Breast epithelium (tissue), 4 donors: ENCODE results near the gene WFDC9. TPM values are rescaled to one million over a fixed set of nuclear protein-coding genes. Genes with fewer than 3 reads are reported as not detected.
"Not testable (repeated sequence)": the region's sequence is repeated elsewhere in the genome, so short reads cannot be mapped to it uniquely, and the experiment has no call there.

Source experiments
- DNase-seq, 2 donors: peaks; one replicate each; pipeline ENCODE4 v3.0.0-alpha.2; 2019; ENCODE audit warnings: low spot score in 2 of 2
- H3K27ac ChIP-seq, 2 donors: fragments of 200-600 bp; sonication (generic) in 1 of 2; one replicate each; pipeline ENCODE4 v1.5.1; 2016 to 2019; ENCODE audit warnings: mild to moderate bottlenecking in 1 of 2
- H3K27me3 ChIP-seq, 2 donors: fragments of 200-600 bp; sonication (generic) in 1 of 2; one replicate each; pipeline versions ENCODE4 v1.5.1 to v1.6.0; 2017 to 2019; ENCODE audit warnings: control low read depth in 1 of 2, mild to moderate bottlenecking in 1 of 2
- H3K36me3 ChIP-seq: fragments of 200-600 bp; one replicate; pipeline ENCODE4 v1.5.1; 2019
- H3K4me1 ChIP-seq, 2 donors: fragments of 200-600 bp; sonication (generic); one replicate each; pipeline ENCODE4 v1.5.1; 2016 to 2019; ENCODE audit warnings: control low read depth in 1 of 2
- H3K4me3 ChIP-seq, 3 donors: fragments of 200-600 bp; sonication (generic); 1 replicate in 2 of 3; 2 replicates in 1 of 3; pipeline ENCODE4 v1.5.1; 2016 to 2019; ENCODE audit warnings: mild to moderate bottlenecking in 3 of 3, moderate library complexity in 2 of 3
- H3K9me3 ChIP-seq, 2 donors: fragments of 200-600 bp; sonication (generic) in 1 of 2; one replicate each; pipeline ENCODE4 v1.5.1; 2016 to 2019; ENCODE audit warnings: control low read depth in 1 of 2
- POLR2A ChIP-seq: fragments of 450-650 bp; IDR thresholded peaks from one replicate; pipeline ENCODE4 v1.6.1; 2016; ENCODE audit warnings: antibody characterized with exemption, mild to moderate bottlenecking, moderate library complexity
- POLR2AphosphoS5 ChIP-seq, 3 donors: sonication (generic); formaldehyde crosslinking; IDR thresholded peaks; one replicate each; pipeline ENCODE4 v1.6.1; 2017; ENCODE audit warnings: antibody characterized with exemption in 3 of 3
- intact Hi-C: fragments of 100-400 bp; cut with DNase I; formaldehyde crosslinking; loops from one replicate; pipeline ENCODE4 v1.15.1; 2023; ENCODE audit warnings: low total_unique reads
- total RNA-seq, 3 donors: library from RNA; depleted of rRNA; stranded (reverse); fragments of >200 nt; gene quantifications; one replicate each; pipeline ENCODE4 v1.1.0, GENCODE V29; 2016
- TF ChIP-seq, protein P1 (sequence below), 3 donors: fragments of 450-650 bp; IDR thresholded peaks; one replicate each; pipeline ENCODE4 v1.5.1; 2016 to 2017; ENCODE audit warnings: antibody characterized with exemption in 3 of 3, mild to moderate bottlenecking in 3 of 3, moderate library complexity in 3 of 3

The WFDC9 gene
- total RNA-seq, 3 donors from 2014 or later = not detected

GRCh38 chr20:45575931-45576330, 55.2 kb downstream of the WFDC9 start:
- Histone ChIP-seq H3K9me3 (no peaks in the 10 kb centered on the region), H3K4me1 (no peaks in the 10 kb centered on the region), H3K27ac (no peak overlapping the region), H3K4me3 (no peak overlapping the region), H3K36me3 (no peaks in the 10 kb centered on the region), H3K27me3 (no peaks in the 10 kb centered on the region)
- intact Hi-C loops = no loop called here
- no peak for DNase-seq
- TF ChIP-seq POLR2AphosphoS5 (IDR thresholded peaks at IDR 0.05) (no peak), POLR2A (no peak)
- TF ChIP-seq, protein P1, sequence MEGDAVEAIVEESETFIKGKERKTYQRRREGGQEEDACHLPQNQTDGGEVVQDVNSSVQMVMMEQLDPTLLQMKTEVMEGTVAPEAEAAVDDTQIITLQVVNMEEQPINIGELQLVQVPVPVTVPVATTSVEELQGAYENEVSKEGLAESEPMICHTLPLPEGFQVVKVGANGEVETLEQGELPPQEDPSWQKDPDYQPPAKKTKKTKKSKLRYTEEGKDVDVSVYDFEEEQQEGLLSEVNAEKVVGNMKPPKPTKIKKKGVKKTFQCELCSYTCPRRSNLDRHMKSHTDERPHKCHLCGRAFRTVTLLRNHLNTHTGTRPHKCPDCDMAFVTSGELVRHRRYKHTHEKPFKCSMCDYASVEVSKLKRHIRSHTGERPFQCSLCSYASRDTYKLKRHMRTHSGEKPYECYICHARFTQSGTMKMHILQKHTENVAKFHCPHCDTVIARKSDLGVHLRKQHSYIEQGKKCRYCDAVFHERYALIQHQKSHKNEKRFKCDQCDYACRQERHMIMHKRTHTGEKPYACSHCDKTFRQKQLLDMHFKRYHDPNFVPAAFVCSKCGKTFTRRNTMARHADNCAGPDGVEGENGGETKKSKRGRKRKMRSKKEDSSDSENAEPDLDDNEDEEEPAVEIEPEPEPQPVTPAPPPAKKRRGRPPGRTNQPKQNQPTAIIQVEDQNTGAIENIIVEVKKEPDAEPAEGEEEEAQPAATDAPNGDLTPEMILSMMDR (IDR thresholded peaks at IDR 0.05) = no peak

DNA sequence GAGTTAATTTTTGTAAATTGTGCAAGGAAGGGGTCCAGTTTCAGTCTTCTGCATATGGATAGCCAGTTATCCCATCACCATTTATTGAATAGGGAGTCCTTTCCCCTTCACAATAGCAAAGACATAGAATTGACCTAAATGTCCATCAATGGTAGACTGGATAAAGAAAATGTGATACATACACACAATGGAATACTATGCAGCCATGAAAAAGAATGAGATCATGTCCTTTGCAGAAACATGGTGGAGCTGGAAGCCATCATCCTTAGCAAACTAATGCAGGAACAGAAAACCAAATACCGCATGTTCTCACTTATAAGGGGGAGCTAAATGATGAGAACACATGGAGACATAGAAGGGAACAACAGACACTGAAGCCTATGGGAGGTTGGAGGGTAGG, 61.4 kb downstream of the WFDC9 start:
- DNase-seq, H3K9me3 ChIP-seq, H3K27ac ChIP-seq, H3K27me3 ChIP-seq, H3K4me3 ChIP-seq, H3K36me3 ChIP-seq, H3K4me1 ChIP-seq, intact Hi-C loops: not testable (repeated sequence)

DNA sequence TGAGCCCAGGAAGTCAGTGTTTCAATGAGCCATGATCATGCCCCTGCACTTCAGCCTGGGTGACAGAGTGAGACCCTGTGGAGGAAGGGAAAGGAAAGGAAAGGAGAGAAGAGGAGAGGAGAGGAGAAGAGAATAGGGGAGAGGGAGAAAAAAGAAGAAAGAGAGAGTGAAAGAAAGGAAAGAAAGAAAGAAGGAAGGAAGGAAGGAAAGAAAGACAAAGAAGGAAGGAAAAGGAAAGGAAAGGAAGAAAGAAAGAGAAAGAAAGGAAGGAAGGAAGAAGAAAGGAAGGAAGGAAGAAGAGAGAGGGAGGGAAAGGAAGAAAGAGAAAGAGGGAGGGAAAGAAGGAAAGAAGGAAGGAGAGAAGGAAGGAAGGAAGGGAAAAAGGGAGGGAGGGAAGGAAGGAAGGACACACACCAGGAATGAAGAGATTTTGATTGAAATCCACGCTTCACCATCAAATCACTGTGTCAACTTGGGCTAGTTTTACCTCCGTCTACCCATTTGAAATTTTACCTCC, 66.3 kb downstream of the WFDC9 start:
- intact Hi-C loops = no loop called here
- no peak overlapping the region for H3K27ac ChIP-seq
- H3K4me3 ChIP-seq = no peak overlapping the region
- no peak for DNase-seq
- H3K9me3 ChIP-seq = no peaks in the 10 kb centered on the region
- no peaks in the 10 kb centered on the region for H3K36me3 ChIP-seq
- H3K27me3 ChIP-seq = peaks cover 0 to 4% of the 10 kb centered on the region in 2 donors
- TF ChIP-seq POLR2AphosphoS5 (IDR thresholded peaks at IDR 0.05) = no peak
- TF ChIP-seq, protein P1 (IDR thresholded peaks at IDR 0.05) = no peak
- no peak for TF ChIP-seq POLR2A
- H3K4me1 ChIP-seq = no peaks in the 10 kb centered on the region

Other genes starting within 250 kb of the WFDC9 start
- gene DBNDD2, start 223.0 kb downstream of the WFDC9 start, total RNA-seq = 10 to 100 TPM; 32.2 to 49.2 (median 44.5) TPM
- gene PIGT, start 215.1 kb downstream of the WFDC9 start, total RNA-seq = 100 to 1,000 TPM in 1 of 3 donors, 10 to 100 TPM in 2; 74.1 to 103 (median 76.7) TPM
- 100 to 1,000 TPM in 1 of 3 donors, 10 to 100 TPM in 1, not detected in 1; 43.9 to 106 TPM for gene WFDC2, start 161.5 kb downstream of the WFDC9 start, total RNA-seq
- not detected for gene SPINT3, start 115.7 kb downstream of the WFDC9 start, total RNA-seq
- not detected for gene WFDC6, start 91.8 kb downstream of the WFDC9 start, total RNA-seq
- gene EPPIN, start 83.9 kb downstream of the WFDC9 start, total RNA-seq = not detected
- not detected for gene WFDC8, start 52.0 kb downstream of the WFDC9 start, total RNA-seq
- gene WFDC10A, start 1.5 kb downstream of the WFDC9 start, total RNA-seq = not detected
- gene WFDC11, start 39.0 kb upstream of the WFDC9 start, total RNA-seq = not detected
- not detected for gene WFDC13, start 70.8 kb upstream of the WFDC9 start, total RNA-seq
- not detected for gene WFDC10B, start 73.7 kb upstream of the WFDC9 start, total RNA-seq
- gene SPINT4, start 91.1 kb upstream of the WFDC9 start, total RNA-seq = not detected
- gene WFDC3, start 160.6 kb upstream of the WFDC9 start, total RNA-seq = under 1 TPM in 1 of 3 donors, not detected in 2; 0.73 TPM
- gene DNTTIP1, start 160.7 kb upstream of the WFDC9 start, total RNA-seq = 10 to 100 TPM; 20.8 to 33.8 (median 26.2) TPM
- gene UBE2C, start 181.4 kb upstream of the WFDC9 start, total RNA-seq = 1 to 10 TPM in 2 of 3 donors, under 1 TPM in 1; 0.98 to 5.9 (median 1.2) TPM
- gene TNNC2, start 196.0 kb upstream of the WFDC9 start, total RNA-seq = 1 to 10 TPM; 2.0 to 4.8 (median 2.6) TPM
- 100 to 1,000 TPM in 1 of 3 donors, 10 to 100 TPM in 2; 55.0 to 138 (median 66.9) TPM for gene SNX21, start 202.5 kb upstream of the WFDC9 start, total RNA-seq
- 10 to 100 TPM; 33.4 to 48.9 (median 37.3) TPM for gene ACOT8, start 226.1 kb upstream of the WFDC9 start, total RNA-seq
- 1 to 10 TPM; 1.9 to 5.4 (median 4.9) TPM for gene ZSWIM3, start 226.3 kb upstream of the WFDC9 start, total RNA-seq
- 10 to 100 TPM in 1 of 3 donors, 1 to 10 TPM in 2; 6.9 to 11.4 (median 7.5) TPM for gene ZSWIM1, start 249.9 kb upstream of the WFDC9 start, total RNA-seq